ENCODE data around the gene PTPRN2.

The PTPRN2 gene

GRCh38 chr7:157603716-157604115 is 983.9 kb downstream of the PTPRN2 start:
- Histone ChIP-seq H3K27me3 (ENCODE audit: control insufficient read depth, insufficient read depth, low read length) (peaks cover 81% of the 10 kb centered on the region), H3K9me3 (ENCODE audit: control insufficient read depth, insufficient read depth, low read depth, low read length) (no peaks in the 10 kb centered on the region), H3K4me1 (ENCODE audit: control insufficient read depth, insufficient read depth, low read length) (no peaks in the 10 kb centered on the region)

GRCh38 chr7:157603005-157603404 is 984.6 kb downstream of the PTPRN2 start:
- Histone ChIP-seq H3K9me3 (ENCODE audit: control insufficient read depth, insufficient read depth, low read depth, low read length) (no peaks in the 10 kb centered on the region), H3K27ac (ENCODE audit: low read depth, low read length) (no peak overlapping the region), H3K4me1 (ENCODE audit: control insufficient read depth, insufficient read depth, low read length) (no peaks in the 10 kb centered on the region), H3K36me3 (ENCODE audit: control insufficient read depth, insufficient read depth, low read length) (no peaks in the 10 kb centered on the region), H3K4me3 (ENCODE audit: low read depth, low read length) (no peak overlapping the region), H3K27me3 (ENCODE audit: control insufficient read depth, insufficient read depth, low read length) (peaks cover 83% of the 10 kb centered on the region), H3K9ac (ENCODE audit: low read length) (no peak overlapping the region)

More at GRCh38 chr7:157603716-157604115, 983.9 kb downstream of the PTPRN2 start:
- H3K36me3 ChIP-seq (ENCODE audit: control insufficient read depth, insufficient read depth, low read length): no peaks in the 10 kb centered on the region
- H3K27ac ChIP-seq (ENCODE audit: low read depth, low read length): no peak overlapping the region
- no peak overlapping the region for H3K4me3 ChIP-seq (ENCODE audit: low read depth, low read length)
- H3K9ac ChIP-seq (ENCODE audit: low read length): no peak overlapping the region

GRCh38 chr7:157602581-157602980 is 985.0 kb downstream of the PTPRN2 start:
- Histone ChIP-seq H3K27ac (ENCODE audit: low read depth, low read length) (no peak overlapping the region), H3K27me3 (ENCODE audit: control insufficient read depth, insufficient read depth, low read length) (peaks cover 88% of the 10 kb centered on the region), H3K4me1 (ENCODE audit: control insufficient read depth, insufficient read depth, low read length) (no peaks in the 10 kb centered on the region), H3K36me3 (ENCODE audit: control insufficient read depth, insufficient read depth, low read length) (no peaks in the 10 kb centered on the region), H3K9ac (ENCODE audit: low read length) (no peak overlapping the region), H3K9me3 (ENCODE audit: control insufficient read depth, insufficient read depth, low read depth, low read length) (no peaks in the 10 kb centered on the region), H3K4me3 (ENCODE audit: low read depth, low read length) (no peak overlapping the region)

GRCh38 chr7:157602156-157602555 is 985.5 kb downstream of the PTPRN2 start:
- Histone ChIP-seq H3K27me3 (ENCODE audit: control insufficient read depth, insufficient read depth, low read length) (peaks cover 92% of the 10 kb centered on the region), H3K9me3 (ENCODE audit: control insufficient read depth, insufficient read depth, low read depth, low read length) (no peaks in the 10 kb centered on the region), H3K27ac (ENCODE audit: low read depth, low read length) (no peak overlapping the region)

GRCh38 chr7:157601530-157601929 is 986.1 kb downstream of the PTPRN2 start:
- Histone ChIP-seq H3K27me3 (ENCODE audit: control insufficient read depth, insufficient read depth, low read length) (peaks cover 95% of the 10 kb centered on the region), H3K9me3 (ENCODE audit: control insufficient read depth, insufficient read depth, low read depth, low read length) (no peaks in the 10 kb centered on the region), H3K9ac (ENCODE audit: low read length) (no peak overlapping the region), H3K4me1 (ENCODE audit: control insufficient read depth, insufficient read depth, low read length) (no peaks in the 10 kb centered on the region), H3K27ac (ENCODE audit: low read depth, low read length) (no peak overlapping the region), H3K36me3 (ENCODE audit: control insufficient read depth, insufficient read depth, low read length) (no peaks in the 10 kb centered on the region), H3K4me3 (ENCODE audit: low read depth, low read length) (no peak overlapping the region)

More at GRCh38 chr7:157602156-157602555, 985.5 kb downstream of the PTPRN2 start:
- Histone ChIP-seq H3K4me3 (ENCODE audit: low read depth, low read length) (no peak overlapping the region), H3K9ac (ENCODE audit: low read length) (no peak overlapping the region), H3K36me3 (ENCODE audit: control insufficient read depth, insufficient read depth, low read length) (no peaks in the 10 kb centered on the region), H3K4me1 (ENCODE audit: control insufficient read depth, insufficient read depth, low read length) (no peaks in the 10 kb centered on the region)

- Histone ChIP-seq H3K27me3 (ENCODE audit: control insufficient read depth, insufficient read depth, low read length) (peaks cover 97% of the 10 kb centered on the region), H3K9ac (ENCODE audit: low read length) (no peak overlapping the region), H3K27ac (ENCODE audit: low read depth, low read length) (no peak overlapping the region), H3K4me1 (ENCODE audit: control insufficient read depth, insufficient read depth, low read length) (no peaks in the 10 kb centered on the region), H3K36me3 (ENCODE audit: control insufficient read depth, insufficient read depth, low read length) (no peaks in the 10 kb centered on the region), H3K9me3 (ENCODE audit: control insufficient read depth, insufficient read depth, low read depth, low read length) (no peaks in the 10 kb centered on the region), H3K4me3 (ENCODE audit: low read depth, low read length) (no peak overlapping the region)
Observed at GRCh38 chr7:157599491-157599890, 988.1 kb downstream of the PTPRN2 start.

GRCh38 chr7:157597562-157597961 is 990.1 kb downstream of the PTPRN2 start:
- no peak overlapping the region for H3K4me3 ChIP-seq (ENCODE audit: low read depth, low read length)
- no peaks in the 10 kb centered on the region for H3K36me3 ChIP-seq (ENCODE audit: control insufficient read depth, insufficient read depth, low read length)
- no peak overlapping the region for H3K9ac ChIP-seq (ENCODE audit: low read length)
- H3K27ac ChIP-seq (ENCODE audit: low read depth, low read length): no peak overlapping the region
- H3K27me3 ChIP-seq (ENCODE audit: control insufficient read depth, insufficient read depth, low read length): peaks cover 97% of the 10 kb centered on the region
- H3K9me3 ChIP-seq (ENCODE audit: control insufficient read depth, insufficient read depth, low read depth, low read length): peaks cover 6% of the 10 kb centered on the region; the same call in 1 of the 2 replicates
- no peaks in the 10 kb centered on the region for H3K4me1 ChIP-seq (ENCODE audit: control insufficient read depth, insufficient read depth, low read length)

GRCh38 chr7:157596881-157597280 is 990.7 kb downstream of the PTPRN2 start:
- Histone ChIP-seq H3K4me3 (ENCODE audit: low read depth, low read length) (no peak overlapping the region), H3K4me1 (ENCODE audit: control insufficient read depth, insufficient read depth, low read length) (no peaks in the 10 kb centered on the region), H3K27ac (ENCODE audit: low read depth, low read length) (no peak overlapping the region), H3K9me3 (ENCODE audit: control insufficient read depth, insufficient read depth, low read depth, low read length) (peaks cover 10% of the 10 kb centered on the region), H3K9ac (ENCODE audit: low read length) (no peak overlapping the region), H3K36me3 (ENCODE audit: control insufficient read depth, insufficient read depth, low read length) (no peaks in the 10 kb centered on the region), H3K27me3 (ENCODE audit: control insufficient read depth, insufficient read depth, low read length) (peaks cover 97% of the 10 kb centered on the region)

- H3K4me3 ChIP-seq (ENCODE audit: low read depth, low read length): no peak overlapping the region
- no peak overlapping the region for H3K9ac ChIP-seq (ENCODE audit: low read length)
- H3K9me3 ChIP-seq (ENCODE audit: control insufficient read depth, insufficient read depth, low read depth, low read length): peaks cover 10% of the 10 kb centered on the region
- H3K27ac ChIP-seq (ENCODE audit: low read depth, low read length): no peak overlapping the region
- peaks cover 97% of the 10 kb centered on the region for H3K27me3 ChIP-seq (ENCODE audit: control insufficient read depth, insufficient read depth, low read length)
- H3K4me1 ChIP-seq (ENCODE audit: control insufficient read depth, insufficient read depth, low read length): no peaks in the 10 kb centered on the region
- H3K36me3 ChIP-seq (ENCODE audit: control insufficient read depth, insufficient read depth, low read length): no peaks in the 10 kb centered on the region
Observed at GRCh38 chr7:157596471-157596870, 991.2 kb downstream of the PTPRN2 start.

GRCh38 chr7:157596026-157596425 is 991.6 kb downstream of the PTPRN2 start:
- Histone ChIP-seq H3K27ac (ENCODE audit: low read depth, low read length) (no peak overlapping the region), H3K4me3 (ENCODE audit: low read depth, low read length) (no peak overlapping the region), H3K4me1 (ENCODE audit: control insufficient read depth, insufficient read depth, low read length) (no peaks in the 10 kb centered on the region), H3K9ac (ENCODE audit: low read length) (no peak overlapping the region), H3K27me3 (ENCODE audit: control insufficient read depth, insufficient read depth, low read length) (peaks cover 97% of the 10 kb centered on the region), H3K9me3 (ENCODE audit: control insufficient read depth, insufficient read depth, low read depth, low read length) (peaks cover 10% of the 10 kb centered on the region), H3K36me3 (ENCODE audit: control insufficient read depth, insufficient read depth, low read length) (no peaks in the 10 kb centered on the region)

- no peak overlapping the region for H3K4me3 ChIP-seq (ENCODE audit: low read depth, low read length)
- no peak overlapping the region for H3K9ac ChIP-seq (ENCODE audit: low read length)
- no peaks in the 10 kb centered on the region for H3K36me3 ChIP-seq (ENCODE audit: control insufficient read depth, insufficient read depth, low read length)
- peaks cover 97% of the 10 kb centered on the region for H3K27me3 ChIP-seq (ENCODE audit: control insufficient read depth, insufficient read depth, low read length)
- peaks cover 10% of the 10 kb centered on the region for H3K9me3 ChIP-seq (ENCODE audit: control insufficient read depth, insufficient read depth, low read depth, low read length)
- no peak overlapping the region for H3K27ac ChIP-seq (ENCODE audit: low read depth, low read length)
- H3K4me1 ChIP-seq (ENCODE audit: control insufficient read depth, insufficient read depth, low read length): no peaks in the 10 kb centered on the region
Observed at GRCh38 chr7:157595086-157595855, 992.4 kb downstream of the PTPRN2 start.
